HS-5 (cell line): ENCODE results near the gene GABRB1.
A peak's percentile ranks its signal among the peaks of the same experiment; 100 is the strongest.

ENCODE experiments used
- DNase-seq: peaks from one replicate; pipeline ENCODE4 v3.0.0-alpha.2; 2012; ENCODE audit warnings: low read depth

Gene GABRB1

DNA sequence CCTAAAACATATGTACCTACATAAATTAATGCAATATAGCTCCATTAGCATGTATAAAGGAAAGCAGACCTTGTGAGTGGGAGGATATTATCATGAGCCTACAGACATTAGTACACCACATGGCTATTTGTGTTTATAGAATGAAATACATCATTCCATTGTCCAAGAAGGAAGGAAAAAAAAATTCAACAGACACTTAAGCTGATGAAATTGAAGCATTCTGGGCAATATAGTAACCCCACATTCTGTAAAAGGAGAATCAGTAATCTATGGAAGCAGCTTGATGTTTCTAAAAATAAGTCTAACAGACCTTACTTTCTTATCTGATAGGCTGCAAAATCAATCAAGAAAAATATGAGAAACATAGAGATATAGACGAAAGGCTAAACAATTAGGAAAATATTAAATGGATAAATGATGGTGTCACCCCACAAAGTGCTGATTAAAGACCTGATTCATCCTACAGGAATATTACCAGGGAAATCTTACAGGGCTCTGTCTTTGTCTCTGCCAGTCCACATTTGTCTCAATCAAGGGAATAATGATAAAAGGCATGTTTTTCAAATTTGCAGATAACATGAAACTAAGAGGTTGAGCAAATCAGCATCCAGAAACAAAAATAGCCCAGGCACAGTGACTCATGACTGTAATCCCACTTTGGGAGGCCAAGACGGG is 355.3 kb downstream of the GABRB1 start:
- no peak for DNase-seq

DNA sequence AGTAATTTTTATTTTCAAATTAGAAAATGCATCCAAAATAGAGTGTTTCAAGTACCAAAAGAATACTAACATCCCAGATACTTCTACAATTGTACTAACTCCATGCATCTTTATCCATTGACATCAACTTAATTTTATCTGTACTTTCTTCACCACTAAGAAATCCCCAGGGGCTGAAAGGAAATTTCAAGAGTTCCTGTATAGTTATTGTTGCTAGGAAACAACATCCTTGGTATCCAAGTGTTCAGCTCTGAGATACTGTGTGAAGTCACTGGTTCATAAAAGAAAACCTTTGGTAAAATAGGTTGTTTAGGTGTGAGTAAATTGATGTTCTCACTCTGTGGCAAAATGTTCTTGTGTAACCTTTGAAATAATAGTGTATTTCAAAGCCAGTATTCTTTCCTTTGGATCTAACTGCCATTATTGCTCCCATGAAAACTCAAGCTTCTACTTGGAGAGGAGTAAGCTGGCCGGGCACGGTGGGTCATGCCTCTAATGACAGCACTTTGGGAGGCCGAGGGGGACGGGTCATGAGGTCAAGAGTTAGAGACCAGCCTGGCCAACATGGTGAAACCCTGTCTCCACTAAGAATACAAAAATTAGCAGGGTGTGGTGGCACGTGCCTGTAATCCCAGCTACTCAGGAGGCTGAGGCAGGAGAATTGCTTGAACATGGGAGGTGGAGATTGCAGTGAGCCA is 359.2 kb downstream of the GABRB1 start:
- no peak for DNase-seq

DNA sequence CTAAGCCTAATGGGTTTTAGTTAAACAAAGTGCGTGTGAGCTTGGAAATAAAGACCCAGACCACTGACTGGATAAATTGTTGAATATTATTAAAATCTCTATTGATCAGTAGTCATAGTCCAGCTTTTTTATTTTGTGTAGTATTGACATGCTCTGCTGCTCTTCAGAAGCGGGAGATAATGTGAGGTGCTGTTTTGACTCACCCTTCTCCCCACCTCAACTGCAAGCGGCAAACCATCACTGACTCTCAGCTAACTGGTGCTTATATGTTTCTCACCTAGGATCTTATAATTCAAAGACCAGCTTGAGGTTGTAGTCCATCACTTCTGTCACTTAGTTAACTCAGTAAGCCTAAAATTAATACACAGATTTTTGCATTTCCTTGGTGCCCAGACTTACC is 359.9 kb downstream of the GABRB1 start:
- DNase-seq: no peak

DNA sequence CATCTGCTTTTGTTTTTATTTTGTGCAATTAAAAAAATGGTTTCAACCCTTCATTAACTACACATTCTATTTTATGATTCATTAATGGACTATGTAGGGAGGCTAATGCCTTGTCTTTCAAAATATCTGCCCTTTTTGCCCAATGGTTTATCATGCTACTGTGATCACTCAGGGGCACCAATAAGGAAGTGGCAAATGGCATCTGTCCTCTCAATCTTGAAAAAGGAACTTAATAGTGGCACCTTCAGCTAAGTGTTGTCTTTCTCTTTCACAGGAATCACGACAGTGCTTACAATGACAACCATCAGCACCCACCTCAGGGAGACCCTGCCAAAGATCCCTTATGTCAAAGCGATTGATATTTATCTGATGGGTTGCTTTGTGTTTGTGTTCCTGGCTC is 375.0 kb downstream of the GABRB1 start:
- no peak for DNase-seq

DNA sequence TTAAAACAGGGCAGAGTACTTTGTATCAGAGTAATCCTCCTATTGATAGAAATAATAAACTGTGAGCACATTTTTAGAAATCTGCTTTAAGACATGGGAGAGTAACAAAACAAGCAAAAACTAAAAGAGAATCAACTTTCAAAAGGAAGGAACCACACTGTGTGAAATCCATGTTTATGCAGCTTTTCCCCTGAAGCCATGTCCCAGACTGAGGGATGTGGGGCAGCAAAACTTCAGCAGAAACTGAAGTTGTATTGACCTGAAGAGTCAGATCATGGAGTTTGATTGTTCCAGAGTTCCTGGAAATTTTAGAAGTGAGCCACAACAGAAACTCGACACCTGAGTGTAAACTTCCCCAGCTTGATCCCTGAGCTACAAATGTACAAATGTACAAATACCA is 378.9 kb downstream of the GABRB1 start:
- DNase-seq: no peak

DNA sequence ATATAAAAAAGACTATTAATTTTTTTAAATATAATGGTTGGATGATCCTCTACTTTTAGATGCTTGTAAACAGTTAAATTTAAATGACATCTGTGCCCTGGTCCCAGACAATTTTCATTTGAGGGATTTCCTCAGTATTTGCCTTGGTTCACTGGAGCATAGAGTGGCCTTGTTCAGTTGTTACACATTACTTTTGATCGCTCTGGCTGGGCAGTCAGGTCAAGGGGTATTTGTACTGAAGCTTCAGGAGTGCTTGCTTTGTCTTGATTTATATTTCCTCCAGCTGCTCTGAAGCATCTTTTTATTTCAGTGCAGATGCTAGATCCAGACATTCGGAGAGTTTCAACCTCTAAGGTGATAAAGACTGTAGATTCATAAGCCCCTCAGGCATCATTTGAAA is 382.2 kb downstream of the GABRB1 start:
- DNase-seq: no peak

DNA sequence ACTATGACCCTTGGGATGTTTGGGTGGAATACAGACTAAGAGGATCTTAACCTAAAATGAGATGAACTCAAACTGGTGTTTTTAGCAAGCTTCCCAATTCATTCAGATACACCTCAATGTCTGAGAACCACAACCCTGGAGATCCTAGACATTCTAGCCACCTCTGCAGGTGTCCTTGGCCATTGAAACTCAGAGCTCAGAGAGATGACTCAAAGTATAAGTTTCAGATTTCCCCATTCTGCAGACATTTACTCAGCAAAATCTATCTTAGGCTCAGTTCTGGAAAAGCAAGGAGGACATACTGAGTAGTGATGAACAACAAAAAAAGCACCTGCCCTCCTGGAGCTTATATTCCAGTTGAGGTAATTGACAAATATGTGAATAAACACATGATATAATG is 384.4 kb downstream of the GABRB1 start:
- DNase-seq: no peak

DNA sequence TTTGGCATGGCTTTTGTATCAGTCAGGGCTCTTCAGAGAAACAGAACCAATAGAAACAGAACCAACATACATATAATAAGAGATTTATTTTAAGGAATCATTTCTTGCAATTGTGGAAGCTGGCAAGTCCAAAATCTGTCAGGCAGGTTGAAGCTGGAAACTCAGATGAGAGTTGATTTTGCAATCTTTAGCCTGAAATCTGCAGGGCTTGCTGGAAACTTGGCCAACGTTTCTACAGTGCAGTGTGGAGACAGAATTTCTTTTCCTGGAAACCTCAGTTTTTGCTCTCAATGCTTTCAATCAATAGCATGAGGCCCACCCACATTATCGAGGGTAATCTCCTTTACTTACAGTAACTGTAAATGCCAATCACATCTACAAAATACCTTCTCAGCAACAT is 386.8 kb downstream of the GABRB1 start:
- DNase-seq: no peak

DNA sequence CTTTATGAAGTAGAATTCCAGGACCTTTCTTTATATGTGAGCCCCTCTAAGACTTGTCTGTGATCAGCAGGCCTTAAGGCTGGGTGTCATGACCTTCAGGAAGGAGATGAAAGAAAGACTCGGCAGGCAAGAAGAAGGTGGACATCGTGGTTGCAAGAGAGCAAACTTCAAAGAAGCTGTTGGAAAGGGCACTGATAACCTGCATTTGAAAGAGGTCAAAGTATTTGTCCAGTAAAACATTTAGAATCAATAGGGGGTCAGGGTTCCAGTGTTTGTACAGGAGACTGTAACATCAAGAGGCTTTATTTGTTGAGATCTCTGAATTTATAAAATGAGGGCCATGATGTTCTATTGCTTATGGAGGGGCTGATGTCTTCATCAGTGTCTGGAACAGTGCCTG is 387.9 kb downstream of the GABRB1 start:
- DNase-seq: no peak

DNA sequence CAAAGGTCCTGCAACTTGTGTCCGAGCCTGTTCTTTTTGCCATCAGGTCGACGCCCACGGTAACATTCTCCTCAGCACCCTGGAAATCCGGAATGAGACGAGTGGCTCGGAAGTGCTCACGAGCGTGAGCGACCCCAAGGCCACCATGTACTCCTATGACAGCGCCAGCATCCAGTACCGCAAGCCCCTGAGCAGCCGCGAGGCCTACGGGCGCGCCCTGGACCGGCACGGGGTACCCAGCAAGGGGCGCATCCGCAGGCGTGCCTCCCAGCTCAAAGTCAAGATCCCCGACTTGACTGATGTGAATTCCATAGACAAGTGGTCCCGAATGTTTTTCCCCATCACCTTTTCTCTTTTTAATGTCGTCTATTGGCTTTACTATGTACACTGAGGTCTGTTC is 394.3 kb downstream of the GABRB1 start:
- no peak for DNase-seq

DNA sequence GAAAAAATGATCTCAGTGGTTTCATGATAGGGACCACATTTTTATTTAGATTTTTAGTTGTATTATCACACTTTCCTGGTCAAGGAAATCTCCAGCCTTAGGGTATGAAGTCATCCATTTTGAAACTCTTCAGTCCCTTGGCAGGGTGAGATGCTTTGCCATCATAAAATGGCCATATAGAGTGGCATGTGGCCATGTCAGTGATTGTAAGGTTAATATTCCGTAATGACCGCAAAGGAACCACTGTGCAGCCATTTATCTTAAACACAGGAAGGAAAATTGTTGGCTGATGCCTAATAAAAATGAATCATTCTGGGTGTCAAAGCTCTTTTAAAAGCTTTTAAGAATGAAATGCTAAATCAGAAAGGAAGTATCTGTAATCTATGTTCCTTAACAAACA is 396.6 kb downstream of the GABRB1 start:
- no peak for DNase-seq

DNA sequence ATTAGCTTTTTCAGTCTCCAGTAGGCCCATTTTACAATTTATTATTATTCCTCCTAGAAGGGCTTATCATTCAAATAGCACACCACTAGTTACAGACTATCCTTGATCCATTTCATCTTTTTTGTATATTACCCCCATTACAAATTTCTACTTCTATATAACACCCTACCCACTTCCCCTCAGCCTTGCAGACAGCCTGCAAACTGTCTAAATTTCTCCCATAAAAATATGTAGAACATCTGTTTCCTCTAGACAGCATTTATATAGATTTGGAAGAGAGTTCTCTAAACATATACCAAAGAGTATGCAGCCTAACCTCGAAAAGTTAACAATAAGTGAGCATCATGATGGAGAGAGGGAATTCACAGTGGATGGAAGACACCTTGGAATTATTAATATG is 401.4 kb downstream of the GABRB1 start:
- no peak for DNase-seq

DNA sequence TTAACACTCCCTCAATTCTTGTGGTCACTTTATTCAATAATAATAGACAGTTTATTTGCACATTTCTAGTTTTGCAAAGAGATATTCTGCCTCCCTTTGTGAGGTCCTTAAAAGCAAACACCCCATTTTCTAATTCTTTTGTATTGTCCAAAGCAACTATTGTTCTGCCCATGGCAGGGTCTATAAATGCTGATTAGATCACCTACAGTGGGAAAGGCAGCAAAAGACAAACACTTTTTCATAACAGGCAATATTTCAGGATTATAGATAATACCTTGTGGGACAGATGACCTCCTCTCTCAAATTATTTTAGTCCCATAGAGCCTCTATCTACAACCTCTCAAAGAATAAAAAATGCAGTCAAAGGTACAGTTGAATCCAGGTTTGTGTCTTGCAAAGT is 403.6 kb downstream of the GABRB1 start:
- no peak for DNase-seq

DNA sequence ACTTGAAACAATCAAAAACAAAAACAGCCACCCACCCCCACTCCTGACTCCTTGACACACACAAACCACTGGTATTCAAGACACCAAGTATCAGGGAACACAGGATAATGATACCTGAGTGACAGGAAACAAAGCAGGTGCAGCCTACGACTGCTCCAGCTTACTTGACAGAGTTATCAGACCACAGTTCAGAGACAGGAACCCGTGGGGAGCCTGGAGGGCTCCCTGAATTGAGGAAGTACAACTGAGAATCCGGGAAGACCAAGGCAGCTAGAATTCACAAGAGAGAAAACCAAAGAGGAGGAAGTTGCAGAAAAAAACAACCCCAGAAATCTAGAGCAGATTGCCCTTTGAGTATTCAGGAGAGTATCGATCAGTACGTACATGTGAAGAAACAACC is 411.6 kb downstream of the GABRB1 start:
- no peak for DNase-seq

DNA sequence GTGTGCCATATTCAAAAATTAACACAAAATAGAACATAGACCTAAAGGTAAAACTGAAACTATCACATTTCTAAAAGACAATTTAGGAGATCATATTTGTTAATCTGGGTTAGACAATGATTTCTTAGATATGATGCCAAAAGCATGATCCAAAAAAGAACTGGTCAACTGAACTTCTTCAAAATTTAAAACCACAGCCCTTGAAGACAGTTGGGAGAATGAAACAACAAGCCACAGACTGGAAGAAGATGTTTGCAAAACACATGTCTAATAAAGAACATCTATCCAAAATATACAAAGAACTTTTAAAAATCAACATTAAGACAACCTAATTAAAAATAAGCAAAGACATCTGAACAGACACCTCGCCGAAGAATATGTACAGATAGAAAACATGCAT is 412.7 kb downstream of the GABRB1 start:
- DNase-seq: no peak

DNA sequence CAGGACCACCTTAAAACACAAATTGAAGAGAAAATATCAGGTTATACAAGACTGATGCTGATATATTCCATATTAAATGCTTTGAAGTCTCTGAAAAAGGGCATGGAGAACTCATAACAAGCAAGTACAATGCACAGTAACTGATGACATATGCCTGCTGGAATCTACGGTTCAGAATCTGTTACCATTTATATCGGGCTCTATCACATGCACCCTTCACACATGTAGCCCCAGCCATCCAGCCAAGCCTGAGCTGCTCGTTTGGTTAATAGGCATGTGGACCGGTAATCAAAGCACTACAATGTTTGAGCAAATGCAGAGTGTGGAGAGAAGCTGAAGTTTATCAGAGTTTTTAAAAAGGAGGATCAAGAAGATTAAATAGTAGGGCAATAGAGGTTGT is 420.3 kb downstream of the GABRB1 start:
- DNase-seq: no peak

DNA sequence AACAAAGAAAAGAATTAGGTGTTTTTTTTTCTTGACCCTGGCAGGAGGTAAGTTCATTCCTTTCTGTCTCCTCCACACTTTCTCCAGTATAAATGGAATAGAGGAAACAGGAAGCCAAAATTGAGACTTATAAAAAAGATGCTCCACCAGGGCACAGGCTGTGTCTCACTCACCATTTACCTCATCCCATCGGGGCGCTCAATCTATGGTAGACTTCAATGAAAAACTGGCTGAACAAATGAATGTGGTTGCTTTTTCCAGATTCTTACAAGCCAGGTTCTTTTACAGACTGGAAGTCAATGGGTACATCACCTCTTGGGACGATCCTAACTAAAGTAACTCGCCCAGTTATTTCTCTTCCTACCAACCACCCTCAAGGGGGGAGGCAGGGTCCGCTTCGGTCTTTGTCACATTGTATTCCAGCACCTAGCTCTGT is 431.4 kb downstream of the GABRB1 start:
- DNase-seq: no peak

DNA sequence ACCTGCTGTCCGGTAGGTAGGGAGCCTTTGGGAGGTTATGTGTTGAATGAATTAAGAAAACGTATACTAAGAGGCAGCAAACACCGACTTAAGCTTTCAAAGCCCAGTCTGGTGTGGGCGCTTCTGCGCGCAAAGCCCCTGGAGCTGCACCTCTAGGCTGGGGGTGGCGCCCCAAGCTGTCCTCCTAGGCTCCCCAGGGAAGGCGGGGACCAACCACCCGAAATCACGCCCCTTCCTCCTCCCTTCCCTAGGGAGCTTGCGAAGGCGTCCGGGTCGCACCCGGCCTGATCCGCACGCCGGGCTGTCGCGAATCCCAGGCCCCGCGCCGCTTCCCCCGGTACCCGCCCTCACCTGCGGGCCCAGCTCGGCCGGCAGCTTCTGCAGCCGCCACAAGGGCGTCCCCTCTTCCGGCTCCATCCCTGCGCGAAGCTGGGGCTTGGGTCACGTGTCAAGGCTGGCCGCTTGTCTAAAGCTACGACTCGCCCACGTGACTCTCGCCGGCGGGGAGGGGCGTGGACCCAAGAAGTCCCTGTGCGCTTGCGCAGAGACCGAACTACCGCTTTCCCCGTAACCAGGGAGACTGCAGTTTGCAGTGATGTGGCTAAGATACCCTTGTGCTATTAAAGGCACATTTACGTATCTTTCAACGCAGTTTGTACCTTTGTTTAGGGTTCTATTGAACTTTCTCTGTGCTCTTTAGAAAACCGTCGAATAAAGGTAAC is 432.0 kb downstream of the GABRB1 start, which contains the start of gene COMMD8:
Gene COMMD8, minus strand, starts transcription at position 468 of the 722 bp plus-strand sequence. Its CDS starts 51 bp downstream, at position 417.
- DNase-seq: peak; percentile 76

DNA sequence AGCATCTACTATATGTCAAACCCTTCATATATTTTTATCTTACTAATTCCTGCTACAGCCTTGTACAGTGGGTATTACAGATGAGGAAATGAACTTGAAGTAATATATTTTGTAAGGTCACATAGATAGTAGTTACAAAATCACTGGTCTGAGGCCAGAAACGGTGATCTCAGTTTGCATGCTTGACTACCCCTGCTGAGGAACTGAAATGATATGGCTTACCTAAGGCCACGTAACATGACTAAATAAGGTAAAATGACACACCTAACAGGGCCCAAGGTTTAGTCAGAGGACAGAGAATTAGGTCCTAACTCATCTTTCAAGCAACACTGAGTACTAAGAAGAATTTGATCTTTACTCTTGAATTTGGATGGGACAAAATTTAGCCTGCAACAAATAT is 433.6 kb downstream of the GABRB1 start:
- DNase-seq: no peak

DNA sequence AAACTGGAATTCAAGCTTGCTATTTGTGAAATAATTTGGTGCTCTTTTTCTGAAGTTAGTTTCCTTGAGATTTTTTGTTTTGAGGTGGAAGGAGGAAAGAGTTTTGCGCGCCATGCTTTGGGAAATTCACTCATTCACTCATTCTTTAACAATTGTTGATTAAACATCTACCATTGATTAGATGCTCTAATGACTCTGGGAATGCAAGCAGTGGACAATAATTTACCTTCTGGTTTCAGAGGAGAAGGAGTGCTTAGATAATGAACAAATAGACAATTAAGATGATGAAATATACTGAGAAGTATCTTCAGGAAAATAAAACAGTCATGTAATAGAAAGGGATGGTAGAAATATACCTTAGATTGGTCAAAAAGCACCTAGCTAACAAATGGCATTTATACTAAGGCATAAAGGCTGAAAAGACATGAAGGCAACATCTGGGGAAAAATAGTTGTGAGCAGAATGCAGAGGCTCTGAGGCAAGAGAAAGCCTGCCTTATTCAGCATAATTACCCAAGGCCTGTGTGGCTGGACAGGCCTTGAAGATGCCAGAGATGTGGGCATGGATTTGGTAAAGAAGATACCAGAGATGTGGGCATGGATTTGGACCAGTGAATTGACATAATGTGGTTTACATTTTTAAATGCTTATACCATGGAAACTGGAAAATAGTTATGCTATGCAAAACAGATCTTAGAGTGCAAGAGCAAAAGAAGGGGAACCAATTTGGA is 434.9 kb downstream of the GABRB1 start:
- no peak for DNase-seq

DNA sequence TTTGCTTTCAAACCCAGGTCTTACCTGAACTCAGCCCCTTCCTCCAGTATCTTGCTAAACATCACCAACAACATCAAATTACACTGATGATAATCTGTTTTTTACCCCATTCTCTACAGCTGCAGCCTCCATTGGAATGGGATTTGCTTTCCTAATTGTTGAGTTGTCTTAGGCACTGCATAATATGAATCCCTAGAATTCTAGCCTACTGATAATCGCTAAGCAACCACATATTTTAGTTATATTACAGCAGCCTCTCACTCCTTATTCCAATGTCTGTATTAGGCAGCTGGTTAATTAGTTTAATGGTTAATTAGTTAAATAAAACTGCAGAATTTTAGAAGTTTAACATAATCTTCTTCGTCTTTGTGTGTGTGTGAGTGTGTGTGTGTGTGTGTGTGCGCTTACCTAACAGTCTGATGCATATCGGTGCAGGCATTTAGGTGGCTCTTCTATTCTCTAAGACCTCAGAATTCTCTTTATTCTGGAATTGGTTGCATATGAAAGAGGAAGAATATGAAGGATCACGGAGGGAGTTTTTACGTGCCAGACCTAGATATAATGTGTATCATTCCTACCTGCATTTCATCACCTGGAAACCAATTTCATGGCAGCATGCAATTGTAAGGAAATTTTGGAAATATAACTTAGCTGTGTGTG is 437.5 kb downstream of the GABRB1 start:
- DNase-seq: no peak

DNA sequence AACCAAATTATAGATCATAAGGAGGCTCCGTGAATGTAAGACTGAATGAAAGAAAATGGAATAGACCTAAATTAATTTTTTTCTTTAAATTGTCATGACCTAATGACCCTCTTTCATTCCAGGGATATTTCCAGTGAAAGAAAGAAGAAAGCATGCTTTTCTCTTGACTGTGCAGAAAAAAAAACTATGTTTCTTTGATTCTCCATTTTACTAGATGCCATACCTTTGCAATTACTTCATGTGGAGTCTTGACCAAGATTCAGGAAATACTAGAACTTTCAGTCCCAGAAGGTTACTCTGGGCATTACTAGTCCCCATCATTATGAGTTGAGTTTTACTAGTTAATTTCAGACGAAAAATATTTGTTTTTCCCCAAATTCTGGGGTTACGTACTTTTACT is 438.6 kb downstream of the GABRB1 start:
- DNase-seq: no peak
